ENCODE data around the gene GDF7.
"Not testable (repeated sequence)": the region's sequence is repeated elsewhere in the genome, so short reads cannot be mapped to it uniquely, and the experiment has no call there.

Gene GDF7

GRCh38 chr2:20698916-20699613 lies 32.1 kb downstream of the GDF7 start:
- no peak for DNase-seq (ENCODE audit: low spot score)

DNA sequence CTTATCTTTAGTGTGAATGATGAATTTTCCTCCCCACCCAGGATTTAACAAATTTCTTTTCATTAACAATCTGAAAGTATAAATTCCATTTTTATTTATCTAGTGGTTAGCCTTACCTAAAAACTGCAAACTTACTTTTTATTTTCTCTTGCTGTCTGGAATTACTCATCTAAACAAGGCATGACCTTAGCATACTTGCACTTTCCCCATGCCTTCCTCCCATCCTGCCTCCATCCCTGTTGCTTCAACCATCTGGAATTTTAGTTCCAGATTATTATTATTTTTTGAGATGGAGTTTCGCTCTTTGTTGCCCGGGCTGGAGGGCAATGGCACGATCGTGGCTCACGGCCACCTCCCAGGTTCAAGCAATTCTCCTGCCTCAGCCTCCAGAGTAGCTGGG lies 35.6 kb downstream of the GDF7 start:
- DNase-seq (ENCODE audit: low spot score): no peak

DNA sequence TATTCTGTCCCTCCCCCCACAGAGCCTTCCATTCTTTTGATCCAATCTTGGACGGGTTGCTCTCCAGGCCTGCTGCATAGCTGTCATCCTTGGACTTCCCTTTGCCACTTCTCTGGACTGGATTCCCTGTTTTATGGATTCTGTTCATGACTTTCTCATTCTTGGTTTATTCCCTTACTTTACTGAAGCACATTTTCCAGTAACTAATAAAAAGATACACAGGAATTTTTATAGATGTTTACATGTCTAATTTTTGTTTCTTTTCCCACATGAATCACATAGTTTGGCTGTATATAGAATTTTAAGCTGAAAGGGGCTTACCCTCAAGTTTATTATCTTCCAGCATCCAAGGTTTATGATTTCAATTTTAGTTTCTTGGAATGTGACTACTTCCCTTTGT lies 37.9 kb downstream of the GDF7 start:
- no peak for DNase-seq (ENCODE audit: low spot score)

- no peak for DNase-seq (ENCODE audit: low spot score)
Observed at GRCh38 chr2:20706217-20706616, 39.3 kb downstream of the GDF7 start.

DNA sequence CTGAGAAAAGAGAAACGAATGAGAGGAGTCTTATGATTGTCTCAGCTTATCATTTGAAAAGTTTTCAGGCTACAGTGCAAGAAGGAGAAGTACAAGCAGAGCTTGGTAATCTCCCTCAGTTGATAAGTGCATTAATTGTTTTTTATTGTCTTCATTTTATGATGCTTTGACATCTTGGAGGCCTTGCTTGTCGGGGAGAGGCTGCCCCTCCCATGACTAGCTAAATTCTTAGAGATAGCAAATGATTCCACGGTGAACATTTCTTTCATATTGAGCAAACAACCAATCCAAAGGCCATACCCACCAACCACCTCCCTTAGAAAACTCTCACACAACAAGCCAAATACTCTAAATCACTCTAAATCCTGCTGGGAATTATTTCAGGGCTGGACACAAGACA lies 39.8 kb downstream of the GDF7 start:
- DNase-seq (ENCODE audit: low spot score): no peak

DNA sequence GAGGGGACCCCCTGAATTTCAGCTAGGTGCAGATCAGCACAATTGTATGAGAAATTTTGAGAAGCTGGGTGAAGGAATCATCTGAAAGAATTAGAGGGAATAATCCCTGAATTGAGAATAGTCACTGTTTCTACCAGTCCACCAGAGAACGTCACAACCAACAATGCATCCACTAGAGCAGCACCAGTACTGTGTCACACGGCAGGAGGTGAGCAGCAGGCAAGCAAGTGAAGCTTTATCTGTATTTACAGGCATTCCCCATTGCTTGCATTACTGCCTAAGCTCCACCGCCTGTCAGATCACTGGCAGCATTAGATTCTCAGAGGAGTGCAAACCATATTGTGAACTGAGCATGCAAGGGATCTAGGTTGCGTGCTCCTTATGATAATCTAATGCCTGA lies 40.7 kb downstream of the GDF7 start:
- no peak for DNase-seq (ENCODE audit: low spot score)

GRCh38 chr2:20711641-20712040 lies 44.7 kb downstream of the GDF7 start:
- DNase-seq (ENCODE audit: low spot score): not testable (repeated sequence)

DNA sequence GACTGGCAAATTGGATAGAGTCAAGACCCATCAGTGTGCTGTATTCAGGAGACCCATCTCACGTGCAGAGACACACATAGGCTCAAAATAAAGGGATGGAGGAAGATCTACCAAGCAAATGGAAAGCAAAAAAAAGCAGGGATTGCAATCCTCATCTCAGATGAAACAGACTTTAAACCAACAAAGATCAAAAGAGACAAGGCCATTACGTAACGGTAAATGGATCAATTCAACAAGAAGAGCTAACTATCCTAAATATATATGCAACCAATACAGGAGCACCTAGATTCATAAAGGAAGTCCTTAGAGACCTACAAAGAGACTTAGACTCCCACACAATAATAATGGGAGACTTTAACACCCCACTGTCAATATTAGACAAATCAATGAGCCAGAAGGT lies 46.6 kb downstream of the GDF7 start:
- DNase-seq (ENCODE audit: low spot score): not testable (repeated sequence)

DNA sequence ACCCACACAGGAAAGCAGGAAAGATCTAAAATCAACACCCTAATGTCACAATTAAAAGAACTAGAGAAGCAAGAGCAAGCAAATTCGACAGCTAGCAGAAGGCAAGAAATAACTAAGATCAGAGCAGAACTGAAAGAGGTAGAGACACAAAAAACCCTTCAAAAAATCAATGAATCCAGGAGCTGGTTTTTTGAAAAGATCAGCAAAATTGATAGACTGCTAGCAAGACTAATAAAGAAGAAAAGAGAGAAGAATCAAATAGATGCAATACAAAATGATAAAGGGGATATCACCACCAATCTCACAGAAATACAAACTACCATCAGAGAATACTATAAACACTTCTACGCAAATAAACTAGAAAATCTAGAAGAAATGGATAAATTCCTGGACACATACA lies 47.5 kb downstream of the GDF7 start:
- not testable (repeated sequence) for DNase-seq (ENCODE audit: low spot score)

DNA sequence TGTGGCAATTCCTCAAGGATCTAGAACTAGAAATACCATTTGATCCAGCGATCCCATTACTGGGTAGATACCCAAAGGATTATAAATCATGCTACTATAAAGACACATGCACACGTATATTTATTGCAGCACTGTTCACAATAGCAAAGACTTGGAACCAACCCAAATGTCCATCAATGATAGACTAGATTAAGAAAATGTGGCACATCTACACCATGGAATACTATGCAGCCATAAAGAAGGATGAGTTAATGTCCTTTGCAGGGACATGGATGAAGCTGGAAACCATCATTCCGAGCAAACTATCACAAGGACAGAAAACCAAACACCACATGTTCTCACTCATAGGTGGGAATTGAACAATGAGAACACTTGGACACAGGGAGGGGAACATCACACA lies 49.2 kb downstream of the GDF7 start:
- not testable (repeated sequence) for DNase-seq (ENCODE audit: low spot score)

GRCh38 chr2:20717641-20718040 lies 50.7 kb downstream of the GDF7 start:
- DNase-seq (ENCODE audit: low spot score): no peak

DNA sequence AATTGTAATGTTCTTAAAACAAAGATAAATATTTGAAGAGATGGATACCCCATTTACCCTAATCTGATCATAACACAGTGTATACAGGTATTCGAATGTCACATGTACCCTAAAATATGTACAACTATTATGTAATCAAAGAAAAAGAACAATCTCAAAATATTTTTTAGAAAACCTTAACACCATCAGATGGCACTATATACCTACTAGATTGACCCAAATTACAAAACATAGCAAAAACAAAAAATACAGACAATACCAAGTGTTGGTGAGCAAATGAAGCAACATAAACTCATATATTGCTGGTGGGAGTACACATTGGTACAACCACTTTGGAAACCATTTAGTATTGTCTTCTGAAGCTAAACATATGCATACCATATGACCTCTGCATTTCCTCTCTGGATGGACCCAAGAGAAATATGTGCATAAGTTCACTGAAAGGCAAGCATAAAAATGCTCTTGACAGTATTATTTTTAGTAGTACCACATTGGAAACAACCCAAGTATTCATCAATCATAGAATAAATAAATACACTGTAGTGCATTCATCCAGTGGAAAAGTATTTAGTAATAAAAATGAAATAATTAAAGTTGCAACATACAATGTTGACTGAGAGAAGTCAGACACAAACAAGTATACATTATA lies 55.8 kb downstream of the GDF7 start:
- DNase-seq (ENCODE audit: low spot score): no peak

DNA sequence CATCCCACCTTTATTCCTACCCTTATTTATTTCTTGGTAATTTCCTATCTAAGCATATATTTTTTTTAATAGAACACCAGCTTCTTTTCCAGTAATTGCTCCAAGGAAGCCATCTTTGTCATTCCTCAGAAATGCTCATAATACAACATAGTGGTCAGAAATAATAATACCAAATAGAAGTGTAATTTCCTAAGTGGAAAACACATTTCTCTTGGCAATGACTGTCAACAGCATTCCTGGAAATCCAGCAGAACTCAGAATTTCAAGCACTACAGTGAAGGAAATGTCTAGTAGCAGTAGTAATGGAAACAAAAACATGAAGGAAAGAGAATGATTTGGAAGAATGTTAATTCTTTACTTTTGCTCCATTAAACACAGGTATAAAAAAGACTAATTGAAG lies 56.6 kb downstream of the GDF7 start:
- no peak for DNase-seq (ENCODE audit: low spot score)

GRCh38 chr2:20724500-20725053 lies 57.6 kb downstream of the GDF7 start:
- no peak for DNase-seq (ENCODE audit: low spot score)

- DNase-seq (ENCODE audit: low spot score): no peak
Observed at GRCh38 chr2:20725782-20726181, 58.8 kb downstream of the GDF7 start.

- DNase-seq (ENCODE audit: low spot score): no peak
Observed at GRCh38 chr2:20726913-20727312, 60.0 kb downstream of the GDF7 start.

DNA sequence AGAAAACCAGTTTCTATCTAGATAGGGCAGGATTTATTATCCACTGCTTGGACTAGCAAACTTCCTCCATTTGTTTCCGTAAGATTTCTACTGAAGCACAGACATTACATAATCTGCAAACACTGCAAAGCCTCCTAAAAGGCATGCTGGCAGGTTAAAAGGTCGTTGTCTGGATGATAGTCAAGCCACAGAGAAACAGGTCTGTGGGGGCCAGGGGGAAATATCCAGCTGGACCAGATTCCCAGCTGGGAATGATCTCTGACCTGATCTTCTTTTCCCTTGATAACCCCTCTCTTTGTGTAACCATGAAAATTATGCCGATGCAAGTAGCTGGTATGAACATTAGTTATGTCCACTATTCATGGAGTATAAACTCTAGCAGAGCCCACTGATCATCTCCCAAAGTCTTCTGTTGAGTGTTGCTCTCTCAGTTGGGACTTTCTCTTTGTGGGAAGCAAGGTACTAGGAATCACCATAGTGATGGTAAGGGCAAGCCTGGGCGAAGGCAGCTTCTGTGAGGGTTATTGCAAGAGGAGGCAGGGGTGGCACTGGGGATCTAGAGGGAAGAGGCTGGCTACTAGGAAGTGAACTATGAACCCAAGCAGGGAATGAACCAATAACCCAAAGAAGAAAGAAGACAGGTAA lies 61.3 kb downstream of the GDF7 start:
- no peak for DNase-seq (ENCODE audit: low spot score)
